Body of pancreas (tissue), 4 donors: Measurements from ENCODE around the gene SVIL.
"Not testable (repeated sequence)": the region's sequence is repeated elsewhere in the genome, so short reads cannot be mapped to it uniquely, and the experiment has no call there.

Experiments used
- POLR2A ChIP-seq, 3 donors: fragments of 450-650 bp; IDR thresholded peaks; one replicate each; pipeline ENCODE4 v1.6.1; 2016; ENCODE audit warnings: antibody characterized with exemption in 3 of 3, mild to moderate bottlenecking in 2 of 3
- TF ChIP-seq, protein P1 (sequence below), 7 experiments: fragments of 450-650 bp in 4 of 7; fragments of 200-600 bp in 3 of 7; sonication (generic) in 3 of 7; IDR thresholded peaks; one replicate each; pipeline ENCODE4 v1.5.1; 2016 to 2019; ENCODE audit warnings: antibody characterized with exemption in 7 of 7

DNA sequence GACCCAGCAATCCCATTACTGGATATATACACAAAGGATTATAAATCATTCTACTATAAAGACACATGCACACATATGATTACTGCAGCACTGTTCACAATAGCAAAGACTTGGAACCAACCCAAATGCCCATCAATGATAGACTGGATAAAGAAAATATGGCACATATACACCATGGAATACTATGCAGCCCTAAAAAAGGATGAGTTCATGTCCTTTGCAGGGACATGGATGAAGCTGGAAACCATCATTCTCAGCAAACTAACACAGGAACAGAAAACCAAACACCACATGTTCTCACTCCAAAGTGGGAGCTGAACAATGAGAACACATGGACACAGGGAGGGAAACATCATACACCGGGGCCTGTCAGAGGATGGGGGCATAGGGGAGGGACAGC lies 20.5 kb downstream of the SVIL start:
- TF ChIP-seq POLR2A (IDR thresholded peaks at IDR 0.05), result not testable (repeated sequence)
- TF ChIP-seq, protein P1, sequence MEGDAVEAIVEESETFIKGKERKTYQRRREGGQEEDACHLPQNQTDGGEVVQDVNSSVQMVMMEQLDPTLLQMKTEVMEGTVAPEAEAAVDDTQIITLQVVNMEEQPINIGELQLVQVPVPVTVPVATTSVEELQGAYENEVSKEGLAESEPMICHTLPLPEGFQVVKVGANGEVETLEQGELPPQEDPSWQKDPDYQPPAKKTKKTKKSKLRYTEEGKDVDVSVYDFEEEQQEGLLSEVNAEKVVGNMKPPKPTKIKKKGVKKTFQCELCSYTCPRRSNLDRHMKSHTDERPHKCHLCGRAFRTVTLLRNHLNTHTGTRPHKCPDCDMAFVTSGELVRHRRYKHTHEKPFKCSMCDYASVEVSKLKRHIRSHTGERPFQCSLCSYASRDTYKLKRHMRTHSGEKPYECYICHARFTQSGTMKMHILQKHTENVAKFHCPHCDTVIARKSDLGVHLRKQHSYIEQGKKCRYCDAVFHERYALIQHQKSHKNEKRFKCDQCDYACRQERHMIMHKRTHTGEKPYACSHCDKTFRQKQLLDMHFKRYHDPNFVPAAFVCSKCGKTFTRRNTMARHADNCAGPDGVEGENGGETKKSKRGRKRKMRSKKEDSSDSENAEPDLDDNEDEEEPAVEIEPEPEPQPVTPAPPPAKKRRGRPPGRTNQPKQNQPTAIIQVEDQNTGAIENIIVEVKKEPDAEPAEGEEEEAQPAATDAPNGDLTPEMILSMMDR (IDR thresholded peaks at IDR 0.05), result not testable (repeated sequence)
